Esophagus squamous epithelium (tissue), 4 donors: Measurements from ENCODE around the gene TOX2.

Source experiments
- CTCF ChIP-seq, 6 experiments: fragments of 450-650 bp in 4 of 6; fragments of 200-600 bp in 2 of 6; sonication (generic) in 2 of 6; IDR thresholded peaks; one replicate each; pipeline ENCODE4 v1.5.1; 2016 to 2019; ENCODE audit warnings: antibody characterized with exemption in 6 of 6, mild to moderate bottlenecking in 4 of 6, moderate library complexity in 4 of 6
- POLR2A ChIP-seq, 4 donors: fragments of 450-650 bp; IDR thresholded peaks; one replicate each; pipeline ENCODE4 v1.6.1; 2017; ENCODE audit warnings: antibody characterized with exemption in 4 of 4, mild to moderate bottlenecking in 4 of 4, moderate library complexity in 3 of 4

GRCh38 chr20:44098256-44098630, 183.6 kb downstream of the TOX2 start:
- TF ChIP-seq POLR2A (IDR thresholded peaks at IDR 0.05): no peak
- no peak for TF ChIP-seq CTCF (IDR thresholded peaks at IDR 0.05)
